ENCODE measurements around the gene HIP1.
"Not testable (repeated sequence)": the region's sequence is repeated elsewhere in the genome, so short reads cannot be mapped to it uniquely, and the experiment has no call there.

The HIP1 gene

GRCh38 chr7:75569629-75570282 lies 169.0 kb downstream of the HIP1 start:
- not testable (repeated sequence) for DNase-seq (ENCODE audit: low read depth)

- no peak for DNase-seq (ENCODE audit: low read depth)
Measured at GRCh38 chr7:75567948-75568595, 170.7 kb downstream of the HIP1 start.

GRCh38 chr7:75565132-75565837 lies 173.5 kb downstream of the HIP1 start:
- peak; percentile 76 for DNase-seq (ENCODE audit: low read depth)

GRCh38 chr7:75563171-75563570 lies 175.6 kb downstream of the HIP1 start:
- no peak for DNase-seq (ENCODE audit: low read depth)

- no peak for DNase-seq (ENCODE audit: low read depth)
Measured at GRCh38 chr7:75559976-75560365, 178.8 kb downstream of the HIP1 start.

GRCh38 chr7:75559355-75559975 lies 179.3 kb downstream of the HIP1 start:
- DNase-seq (ENCODE audit: low read depth), result no peak

- not testable (repeated sequence) for DNase-seq (ENCODE audit: low read depth)
Measured at GRCh38 chr7:75556835-75557234, 181.9 kb downstream of the HIP1 start.

GRCh38 chr7:75555736-75556135 lies 183.0 kb downstream of the HIP1 start:
- DNase-seq (ENCODE audit: low read depth), result no peak

- DNase-seq (ENCODE audit: low read depth), result no peak
Measured at GRCh38 chr7:75546237-75547015, 192.3 kb downstream of the HIP1 start.

- DNase-seq (ENCODE audit: low read depth), result no peak
Measured at GRCh38 chr7:75537731-75538130, 201.0 kb downstream of the HIP1 start.

- DNase-seq (ENCODE audit: low read depth), result no peak
Measured at GRCh38 chr7:75536940-75537538, 201.7 kb downstream of the HIP1 start.

GRCh38 chr7:75536491-75536890 lies 202.2 kb downstream of the HIP1 start:
- no peak for DNase-seq (ENCODE audit: low read depth)

GRCh38 chr7:75534727-75535307 lies 203.9 kb downstream of the HIP1 start:
- DNase-seq (ENCODE audit: low read depth), result peak; percentile 62

GRCh38 chr7:75533926-75534325 lies 204.8 kb downstream of the HIP1 start:
- no peak for DNase-seq (ENCODE audit: low read depth)

- no peak for DNase-seq (ENCODE audit: low read depth)
Measured at GRCh38 chr7:75532639-75533038, 206.1 kb downstream of the HIP1 start.

GRCh38 chr7:75531359-75531821 lies 207.4 kb downstream of the HIP1 start:
- no peak for DNase-seq (ENCODE audit: low read depth)

GRCh38 chr7:75527224-75527722 lies 211.5 kb downstream of the HIP1 start:
- DNase-seq (ENCODE audit: low read depth), result not testable (repeated sequence)

- DNase-seq (ENCODE audit: low read depth), result not testable (repeated sequence)
Measured at GRCh38 chr7:75521727-75522126, 217.0 kb downstream of the HIP1 start.

- not testable (repeated sequence) for DNase-seq (ENCODE audit: low read depth)
Measured at GRCh38 chr7:75518842-75519241, 219.9 kb downstream of the HIP1 start.

- not testable (repeated sequence) for DNase-seq (ENCODE audit: low read depth)
Measured at GRCh38 chr7:75509033-75509432, 229.7 kb downstream of the HIP1 start.

- not testable (repeated sequence) for DNase-seq (ENCODE audit: low read depth)
Measured at GRCh38 chr7:75492020-75492419, 246.7 kb downstream of the HIP1 start, which contains the start of gene SPDYE5. Gene SPDYE5, plus strand, starts transcription at chr7:75492320. Its CDS starts 1,728 bp downstream, at chr7:75494048.

Measured in fibroblast of gingiva (primary cell).